GM04504 (cell line): ENCODE results near the gene PRR7.

Source experiments
- DNase-seq: peaks from one replicate; pipeline ENCODE4 v3.0.0-alpha.2; 2012; ENCODE audit warnings: low read depth

PRR7 gene

GRCh38 chr5:177435847-177436536 is 10.6 kb upstream of the PRR7 start:
- DNase-seq: no peak

GRCh38 chr5:177437623-177438022 is 9.0 kb upstream of the PRR7 start:
- no peak for DNase-seq

GRCh38 chr5:177438468-177438867 is 8.1 kb upstream of the PRR7 start:
- DNase-seq: no peak

- DNase-seq: no peak
Measured at GRCh38 chr5:177439518-177440053, 7.0 kb upstream of the PRR7 start.

GRCh38 chr5:177440211-177440989 is 6.2 kb upstream of the PRR7 start:
- no peak for DNase-seq

- no peak for DNase-seq
Measured at GRCh38 chr5:177440990-177441780, 5.4 kb upstream of the PRR7 start.

GRCh38 chr5:177442066-177442826 is 4.4 kb upstream of the PRR7 start:
- no peak for DNase-seq

- DNase-seq: no peak
Measured at GRCh38 chr5:177443144-177443983, 3.2 kb upstream of the PRR7 start.

- no peak for DNase-seq
Measured at GRCh38 chr5:177444106-177445051, 2.2 kb upstream of the PRR7 start.

- no peak for DNase-seq
Measured at GRCh38 chr5:177445052-177445916, 1.3 kb upstream of the PRR7 start.

- no peak for DNase-seq
Measured at GRCh38 chr5:177445917-177446199, 756 bp upstream of the PRR7 start.

- no peak for DNase-seq
Measured at GRCh38 chr5:177447066-177447610, 524 bp downstream of the PRR7 start.

- no peak for DNase-seq
Measured at GRCh38 chr5:177447611-177448243, 1.1 kb downstream of the PRR7 start.

- DNase-seq: no peak
Measured at GRCh38 chr5:177448244-177448950, 1.8 kb downstream of the PRR7 start.

- DNase-seq: no peak
Measured at GRCh38 chr5:177449140-177450061, 2.8 kb downstream of the PRR7 start.

GRCh38 chr5:177450667-177451424 is 4.2 kb downstream of the PRR7 start:
- DNase-seq: no peak
